Muscle of leg (tissue), 11 donors: ENCODE results near the gene GRAP2. TPM values are rescaled to one million over a fixed set of nuclear protein-coding genes. Genes with fewer than 3 reads are reported as not detected.

Experiments used
- DNase-seq: peaks from one replicate; pipeline ENCODE4 v3.0.0; 2013
- H3K27ac ChIP-seq: one replicate; pipeline ENCODE4 v1.5.1; 2013; ENCODE audit warnings: mild to moderate bottlenecking, low read length, control low read depth
- H3K27me3 ChIP-seq: one replicate; pipeline ENCODE4 v1.6.1; 2013; ENCODE audit warnings: low read length; ENCODE audit not compliant: control insufficient read depth, insufficient read depth
- H3K36me3 ChIP-seq: one replicate; pipeline ENCODE4 v1.6.1; 2013; ENCODE audit warnings: low read length; ENCODE audit not compliant: control insufficient read depth, insufficient read depth
- H3K4me1 ChIP-seq: one replicate; pipeline ENCODE4 v1.6.1; 2013; ENCODE audit warnings: low read length; ENCODE audit not compliant: control insufficient read depth, insufficient read depth
- H3K4me3 ChIP-seq: one replicate; pipeline ENCODE4 v1.5.1; 2013; ENCODE audit warnings: low read length, control low read depth
- H3K9me3 ChIP-seq: replicated peaks from 2 replicates; pipeline ENCODE4 v1.6.1; 2013; ENCODE audit warnings: low read depth, low read length; ENCODE audit not compliant: control insufficient read depth
- WGBS: methylation state at CpG from one replicate; pipeline ENCODE4 v1.1.5; 2013; ENCODE audit warnings: missing lambda C conversion rate; ENCODE audit not compliant: insufficient coverage; 5-methylcytosine and 5-hydroxymethylcytosine counted together
- polyA plus RNA-seq, 8 donors: library from polyadenylated mRNA; unstranded; fragments of 120-200 nt; gene quantifications; one replicate each; pipeline versions ENCODE4 v1.2.1 to v1.2.3, GENCODE V29; 2013; ENCODE audit warnings: inconsistent platforms in 1 of 8, low replicate concordance in 1 of 8; ENCODE audit not compliant: insufficient read length in 8 of 8, insufficient read depth in 1 of 8
- total RNA-seq: library from RNA; stranded (reverse); fragments of 120-200 nt; gene quantifications from one replicate; pipeline ENCODE4 v1.2.4, GENCODE V29; 2013

Gene GRAP2
- total and polyA plus RNA-seq, 9 donors: 0.40 to 0.80 (median 0.68) TPM

- DNase-seq: no peak
- WGBS: 44% methylated on average over 4 of the region's 9 CpGs
- Histone ChIP-seq H3K4me1 (peaks cover 2% of the 10 kb centered on the region), H3K4me3 (no peak overlapping the region), H3K27ac (no peak overlapping the region), H3K9me3 (no peaks in the 10 kb centered on the region), H3K27me3 (peaks cover 17% of the 10 kb centered on the region), H3K36me3 (no peaks in the 10 kb centered on the region)
These were observed 10.2 kb downstream of the GRAP2 start for GRCh38 chr22:39910876-39911613.

DNA sequence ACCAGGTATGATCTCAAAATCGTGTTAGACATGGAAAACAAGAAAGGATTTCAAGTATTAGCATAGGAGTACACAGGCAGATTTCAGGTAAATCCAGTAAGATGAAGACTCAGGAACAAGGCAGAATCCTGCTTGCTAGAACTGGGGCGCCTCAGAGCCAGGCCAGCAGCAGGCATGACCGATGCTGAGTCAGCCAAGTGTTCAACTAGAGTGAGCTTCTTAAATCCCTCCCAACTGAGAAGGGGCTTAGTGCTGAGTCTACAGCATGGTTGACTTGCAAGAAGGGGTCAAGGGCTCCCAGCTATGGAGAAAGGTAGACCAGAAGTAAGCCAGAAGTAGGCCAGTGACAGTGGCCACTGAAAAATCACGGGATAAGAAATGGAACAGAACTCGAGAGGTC, 12.4 kb downstream of the GRAP2 start:
- Histone ChIP-seq H3K36me3 (no peaks in the 10 kb centered on the region), H3K4me3 (no peak overlapping the region), H3K9me3 (no peaks in the 10 kb centered on the region), H3K4me1 (peaks cover 2% of the 10 kb centered on the region), H3K27ac (no peak overlapping the region), H3K27me3 (peaks cover 11% of the 10 kb centered on the region)
- no peak for DNase-seq
- WGBS: 77% methylated on average over 4 of the region's 5 CpGs

GRCh38 chr22:39913886-39914285, 13.0 kb downstream of the GRAP2 start:
- Histone ChIP-seq H3K27ac (no peak overlapping the region), H3K4me3 (no peak overlapping the region), H3K36me3 (no peaks in the 10 kb centered on the region), H3K9me3 (no peaks in the 10 kb centered on the region), H3K4me1 (peaks cover 2% of the 10 kb centered on the region), H3K27me3 (peaks cover 11% of the 10 kb centered on the region)
- DNase-seq: no peak
- WGBS: 44% methylated on average over 2 of the region's 2 CpGs

- Histone ChIP-seq H3K9me3 (no peaks in the 10 kb centered on the region), H3K27me3 (peaks cover 11% of the 10 kb centered on the region), H3K4me3 (no peak overlapping the region), H3K36me3 (no peaks in the 10 kb centered on the region), H3K4me1 (peaks cover 2% of the 10 kb centered on the region), H3K27ac (no peak overlapping the region)
- WGBS: 97% methylated on average over 5 of the region's 9 CpGs
- DNase-seq: no peak
These were observed 13.7 kb downstream of the GRAP2 start for GRCh38 chr22:39914584-39914983.

- no peak overlapping the region for H3K4me3 ChIP-seq
- no peaks in the 10 kb centered on the region for H3K9me3 ChIP-seq
- H3K36me3 ChIP-seq: no peaks in the 10 kb centered on the region
- 74% methylated on average over 3 of the region's 4 CpGs for WGBS
- no peak for DNase-seq
- no peak overlapping the region for H3K27ac ChIP-seq
- peaks cover 2% of the 10 kb centered on the region for H3K4me1 ChIP-seq
- peaks cover 11% of the 10 kb centered on the region for H3K27me3 ChIP-seq
These were observed 14.4 kb downstream of the GRAP2 start for GRCh38 chr22:39915295-39915726.

DNA sequence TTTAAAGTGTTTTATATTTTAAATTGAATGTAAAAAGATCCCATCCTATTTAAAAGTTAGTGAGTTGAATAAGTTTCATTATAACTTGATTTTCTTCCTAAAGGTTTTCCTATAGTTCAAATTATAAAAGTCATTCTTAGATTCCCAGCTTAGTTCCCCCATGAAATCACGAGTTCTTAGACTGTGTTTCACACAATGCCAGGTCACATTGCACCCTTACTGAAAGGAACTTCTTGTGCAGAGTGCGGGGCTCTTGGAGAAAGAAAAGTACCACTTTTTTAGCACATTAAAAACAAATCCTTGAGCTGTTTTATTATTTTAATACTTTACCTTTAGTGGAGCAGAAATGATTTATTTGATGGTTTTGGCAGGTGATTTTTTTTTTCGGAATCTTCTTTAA, 15.6 kb downstream of the GRAP2 start:
- Histone ChIP-seq H3K36me3 (no peaks in the 10 kb centered on the region), H3K27me3 (peaks cover 14% of the 10 kb centered on the region), H3K27ac (no peak overlapping the region), H3K4me1 (peaks cover 2% of the 10 kb centered on the region), H3K9me3 (no peaks in the 10 kb centered on the region), H3K4me3 (no peak overlapping the region)
- WGBS: 40% methylated on average over 1 of the region's 3 CpGs
- DNase-seq: no peak

- 8% methylated on average over 2 of the region's 5 CpGs for WGBS
- H3K4me3 ChIP-seq: no peak overlapping the region
- peak; percentile 33 for DNase-seq
- H3K27me3 ChIP-seq: peaks cover 13% of the 10 kb centered on the region
- H3K27ac ChIP-seq: no peak overlapping the region
- H3K36me3 ChIP-seq: no peaks in the 10 kb centered on the region
- H3K4me1 ChIP-seq: peaks cover 2% of the 10 kb centered on the region
- H3K9me3 ChIP-seq: no peaks in the 10 kb centered on the region
These were observed 16.3 kb downstream of the GRAP2 start for GRCh38 chr22:39917197-39917643.

DNA sequence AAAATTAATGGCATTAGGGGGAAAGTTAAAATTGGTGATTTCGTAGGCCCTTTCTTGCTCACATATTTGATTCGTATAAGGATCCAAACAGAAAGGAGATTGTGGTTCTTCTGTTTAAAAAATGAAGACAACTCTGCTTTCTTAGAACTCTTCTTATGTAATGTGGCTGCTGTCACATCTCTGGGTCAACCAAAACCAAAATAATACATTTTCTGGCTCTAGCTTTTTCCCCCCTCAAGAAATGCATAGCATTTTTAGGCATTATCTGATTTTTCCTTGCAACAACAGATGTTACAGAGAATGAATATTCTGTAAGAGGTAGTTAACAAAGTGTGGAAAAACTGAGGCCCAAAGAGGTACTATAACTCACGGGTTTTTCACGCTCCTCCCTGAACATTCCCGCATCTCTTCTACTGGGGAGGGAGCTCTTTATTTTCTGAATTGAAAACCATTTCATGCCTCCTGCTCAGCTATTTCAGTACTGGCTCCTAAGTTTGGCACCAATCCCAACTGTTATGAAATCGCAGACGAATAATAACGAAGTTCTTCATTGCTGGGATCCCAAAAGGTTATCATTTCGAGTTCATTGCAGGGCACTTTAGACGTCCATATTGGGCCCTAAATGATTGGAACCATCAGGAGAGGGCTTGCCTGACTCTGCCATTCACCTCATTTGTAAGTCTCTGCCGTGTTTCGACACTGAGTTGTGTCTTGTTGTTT, 17.1 kb downstream of the GRAP2 start:
- no peaks in the 10 kb centered on the region for H3K9me3 ChIP-seq
- H3K27ac ChIP-seq: no peak overlapping the region
- peaks cover 2% of the 10 kb centered on the region for H3K4me1 ChIP-seq
- WGBS: 37% methylated on average over 7 of the region's 12 CpGs
- peaks cover 11% of the 10 kb centered on the region for H3K27me3 ChIP-seq
- no peak overlapping the region for H3K4me3 ChIP-seq
- H3K36me3 ChIP-seq: no peaks in the 10 kb centered on the region
- peak; percentile 26 for DNase-seq

- Histone ChIP-seq H3K36me3 (no peaks in the 10 kb centered on the region), H3K27ac (no peak overlapping the region), H3K9me3 (no peaks in the 10 kb centered on the region), H3K4me1 (no peaks in the 10 kb centered on the region), H3K27me3 (peaks cover 9% of the 10 kb centered on the region), H3K4me3 (no peak overlapping the region)
- DNase-seq: no peak
- WGBS: 75% methylated on average over 6 of the region's 8 CpGs
These were observed 19.4 kb downstream of the GRAP2 start for GRCh38 chr22:39920134-39920743.

DNA sequence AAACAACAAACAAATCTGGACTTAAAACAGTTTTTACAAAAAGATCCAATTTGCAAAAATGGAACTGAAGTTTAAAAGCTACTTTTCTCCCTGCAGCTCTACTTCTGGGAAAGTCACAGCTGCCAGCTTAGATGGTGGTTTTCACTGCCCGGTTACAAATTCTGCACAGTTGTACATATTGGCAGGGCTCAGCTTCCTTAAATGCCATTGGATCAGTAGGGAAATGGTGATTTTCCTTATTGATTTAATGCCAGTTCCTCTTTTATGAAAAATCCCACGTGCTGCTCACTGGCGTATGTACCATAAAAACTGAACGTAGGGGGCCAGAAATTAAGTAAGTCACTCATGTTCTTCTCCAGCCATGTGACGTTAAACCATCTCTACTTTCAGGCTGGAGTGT, 22.8 kb downstream of the GRAP2 start:
- peak; percentile 50 for DNase-seq
- H3K4me3 ChIP-seq: no peak overlapping the region

More for the DNA sequence above, 22.8 kb downstream of the GRAP2 start:
- no peak overlapping the region for H3K27ac ChIP-seq
- peaks cover 9% of the 10 kb centered on the region for H3K27me3 ChIP-seq
- H3K9me3 ChIP-seq: no peaks in the 10 kb centered on the region
- H3K36me3 ChIP-seq: no peaks in the 10 kb centered on the region
- no peaks in the 10 kb centered on the region for H3K4me1 ChIP-seq
- 19% methylated on average over 3 of the region's 5 CpGs for WGBS
